Measurements from ENCODE around the gene SGMS2. TPM values are rescaled to one million over a fixed set of nuclear protein-coding genes. Genes with fewer than 3 reads are reported as not detected.

Gene SGMS2
- total and polyA plus RNA-seq, 4 donors, result 7.3 to 41.7 (median 14.1) TPM

DNA sequence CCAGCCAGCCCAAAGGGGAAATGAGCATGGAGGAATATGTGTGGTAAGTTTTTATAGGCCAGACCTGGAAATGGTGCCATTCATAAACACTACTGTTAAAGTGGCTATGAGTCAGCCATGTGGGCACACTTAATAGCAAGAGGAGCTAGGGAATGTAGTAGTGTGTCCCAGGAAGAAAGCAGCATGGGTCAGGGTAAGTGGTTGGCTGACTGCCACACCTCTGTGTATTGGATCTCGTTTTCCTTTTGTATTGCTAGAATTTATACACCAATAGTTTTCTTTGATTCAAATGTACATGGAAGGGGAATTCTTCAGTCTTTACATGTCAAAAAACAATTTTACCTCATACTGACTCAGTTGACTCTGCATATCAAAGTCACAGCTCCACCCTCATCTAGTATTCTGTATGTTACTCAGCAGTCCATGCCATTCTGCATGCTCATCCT, 22.9 kb upstream of the SGMS2 start:
- H3K27ac ChIP-seq (ENCODE audit: low read depth in 1 of 2, low read length in 2 of 2), result no peak overlapping the region
- H3K4me3 ChIP-seq (ENCODE audit: low read depth in 1 of 3, low read length in 3 of 3), result no peak overlapping the region
- H3K9me3 ChIP-seq (ENCODE audit: control insufficient read depth in 4 of 4, low read length in 3 of 4), result no peaks in the 10 kb centered on the region
- H3K36me3 ChIP-seq (ENCODE audit: control insufficient read depth in 4 of 4, insufficient read depth in 3 of 4, low read depth in 1 of 4, low read length in 3 of 4), result no peaks in the 10 kb centered on the region
- 81% methylated on average over 1 of the region's 1 CpG for WGBS
- no peak for DNase-seq (ENCODE audit: low spot score)
- no peak overlapping the region for H3K9ac ChIP-seq (ENCODE audit: low read depth in 1 of 2, low read length in 2 of 2)
- TF ChIP-seq RAD21 (IDR thresholded peaks at IDR 0.05) (no peak), CTCF (IDR thresholded peaks at IDR 0.05; ENCODE audit: low read depth, low read length, missing input control) (no peak), NR2F2 (IDR thresholded peaks at IDR 0.05) (no peak), RXRA (IDR thresholded peaks at IDR 0.05) (no peak), MAX (IDR thresholded peaks at IDR 0.05) (no peak), FOXA1 (IDR thresholded peaks at IDR 0.05) (no peak), TAF1 (conservative IDR thresholded peaks at IDR 0.05) (no peak), FOXA2 (IDR thresholded peaks at IDR 0.05) (no peak)
- no peaks in the 10 kb centered on the region for H3K4me1 ChIP-seq (ENCODE audit: control insufficient read depth in 4 of 4, insufficient read depth in 4 of 4, low read length in 3 of 4)
- no peaks in the 10 kb centered on the region for H3K27me3 ChIP-seq (ENCODE audit: control insufficient read depth in 4 of 4, insufficient read depth in 4 of 4, low read length in 3 of 4)

- H3K9me3 ChIP-seq (ENCODE audit: control insufficient read depth in 4 of 4, low read length in 3 of 4), result no peaks in the 10 kb centered on the region
- H3K27me3 ChIP-seq (ENCODE audit: control insufficient read depth in 4 of 4, insufficient read depth in 4 of 4, low read length in 3 of 4), result peaks cover 0 to 2% (median 0%) of the 10 kb centered on the region in 4 donors
- 70% methylated on average over 3 of the region's 3 CpGs for WGBS
- H3K4me3 ChIP-seq (ENCODE audit: low read depth in 1 of 3, low read length in 3 of 3), result no peak overlapping the region
- TF ChIP-seq HNF4A (conservative IDR thresholded peaks at IDR 0.05), result no peak
- peaks cover 0 to 6% (median 4%) of the 10 kb centered on the region in 4 donors for H3K4me1 ChIP-seq (ENCODE audit: control insufficient read depth in 4 of 4, insufficient read depth in 4 of 4, low read length in 3 of 4)
- H3K9ac ChIP-seq (ENCODE audit: low read depth in 1 of 2, low read length in 2 of 2), result no peak overlapping the region
- no peaks in the 10 kb centered on the region for H3K36me3 ChIP-seq (ENCODE audit: control insufficient read depth in 4 of 4, insufficient read depth in 3 of 4, low read depth in 1 of 4, low read length in 3 of 4)
- no peak for DNase-seq (ENCODE audit: low spot score)
- no peak overlapping the region for H3K27ac ChIP-seq (ENCODE audit: low read depth in 1 of 2, low read length in 2 of 2)
Observed at GRCh38 chr4:107804956-107805355, 19.8 kb upstream of the SGMS2 start.

DNA sequence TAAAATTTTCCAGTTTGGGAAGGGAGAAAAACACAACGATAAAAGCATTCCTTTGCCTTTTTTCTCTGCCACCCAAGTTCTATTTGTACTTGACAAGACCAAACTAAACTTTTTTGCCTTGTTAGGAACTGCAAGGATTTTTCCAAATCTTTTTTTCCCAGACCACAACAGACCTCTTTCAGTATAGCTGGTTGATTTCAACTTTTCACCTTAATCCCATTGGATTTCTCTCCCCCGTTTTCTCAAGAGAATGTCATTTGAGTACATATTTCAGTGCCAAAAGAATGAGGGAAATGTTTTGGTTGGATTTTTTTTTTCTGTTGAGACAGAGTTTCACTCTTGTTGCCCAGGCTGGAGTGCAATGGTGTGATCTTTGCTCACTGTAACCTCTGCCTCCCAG, 18.5 kb upstream of the SGMS2 start:
- no peak for DNase-seq (ENCODE audit: low spot score)
- Histone ChIP-seq H3K27me3 (ENCODE audit: control insufficient read depth in 4 of 4, insufficient read depth in 4 of 4, low read length in 3 of 4) (peaks cover 0 to 2% (median 0%) of the 10 kb centered on the region in 4 donors), H3K4me1 (ENCODE audit: control insufficient read depth in 4 of 4, insufficient read depth in 4 of 4, low read length in 3 of 4) (peaks cover 0 to 6% (median 4%) of the 10 kb centered on the region in 4 donors), H3K36me3 (ENCODE audit: control insufficient read depth in 4 of 4, insufficient read depth in 3 of 4, low read depth in 1 of 4, low read length in 3 of 4) (no peaks in the 10 kb centered on the region), H3K4me3 (ENCODE audit: low read depth in 1 of 3, low read length in 3 of 3) (no peak overlapping the region), H3K9me3 (ENCODE audit: control insufficient read depth in 4 of 4, low read length in 3 of 4) (no peaks in the 10 kb centered on the region), H3K27ac (ENCODE audit: low read depth in 1 of 2, low read length in 2 of 2) (no peak overlapping the region), H3K9ac (ENCODE audit: low read depth in 1 of 2, low read length in 2 of 2) (no peak overlapping the region)
- 87% methylated on average over 2 of the region's 2 CpGs for WGBS
- TF ChIP-seq YY1 (IDR thresholded peaks at IDR 0.05) (no peak), RXRA (IDR thresholded peaks at IDR 0.05) (no peak), SP1 (IDR thresholded peaks at IDR 0.05) (no peak), JUND (IDR thresholded peaks at IDR 0.05) (no peak), HNF4A (conservative IDR thresholded peaks at IDR 0.05) (no peak), RAD21 (IDR thresholded peaks at IDR 0.05) (no peak)
- TF ChIP-seq, protein P1, sequence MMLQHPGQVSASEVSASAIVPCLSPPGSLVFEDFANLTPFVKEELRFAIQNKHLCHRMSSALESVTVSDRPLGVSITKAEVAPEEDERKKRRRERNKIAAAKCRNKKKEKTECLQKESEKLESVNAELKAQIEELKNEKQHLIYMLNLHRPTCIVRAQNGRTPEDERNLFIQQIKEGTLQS (IDR thresholded peaks at IDR 0.05), result no peak

- H3K9ac ChIP-seq (ENCODE audit: low read depth in 1 of 2, low read length in 2 of 2), result no peak overlapping the region
- no peak overlapping the region for H3K27ac ChIP-seq (ENCODE audit: low read depth in 1 of 2, low read length in 2 of 2)
- no peaks in the 10 kb centered on the region for H3K9me3 ChIP-seq (ENCODE audit: control insufficient read depth in 4 of 4, low read length in 3 of 4)
- H3K4me1 ChIP-seq (ENCODE audit: control insufficient read depth in 4 of 4, insufficient read depth in 4 of 4, low read length in 3 of 4), result peaks cover 0 to 6% (median 4%) of the 10 kb centered on the region in 4 donors
- no peaks in the 10 kb centered on the region for H3K36me3 ChIP-seq (ENCODE audit: control insufficient read depth in 4 of 4, insufficient read depth in 3 of 4, low read depth in 1 of 4, low read length in 3 of 4)
- DNase-seq (ENCODE audit: low spot score), result no peak
- H3K4me3 ChIP-seq (ENCODE audit: low read depth in 1 of 3, low read length in 3 of 3), result no peak overlapping the region
- H3K27me3 ChIP-seq (ENCODE audit: control insufficient read depth in 4 of 4, insufficient read depth in 4 of 4, low read length in 3 of 4), result peaks cover 0 to 2% (median 0%) of the 10 kb centered on the region in 4 donors
- WGBS, result 57% methylated on average over 4 of the region's 4 CpGs
- TF ChIP-seq FOXA2 (IDR thresholded peaks at IDR 0.05) (no peak), JUND (IDR thresholded peaks at IDR 0.05) (no peak), HNF4A (conservative IDR thresholded peaks at IDR 0.05) (no peak), GABPA (IDR thresholded peaks at IDR 0.05 in 1 of 2, conservative IDR thresholded peaks at IDR 0.05 in 1 of 2) (no peak), RXRA (IDR thresholded peaks at IDR 0.05) (no peak), FOXA1 (IDR thresholded peaks at IDR 0.05) (no peak), HNF4G (IDR thresholded peaks at IDR 0.05) (no peak)
- TF ChIP-seq, protein P2, sequence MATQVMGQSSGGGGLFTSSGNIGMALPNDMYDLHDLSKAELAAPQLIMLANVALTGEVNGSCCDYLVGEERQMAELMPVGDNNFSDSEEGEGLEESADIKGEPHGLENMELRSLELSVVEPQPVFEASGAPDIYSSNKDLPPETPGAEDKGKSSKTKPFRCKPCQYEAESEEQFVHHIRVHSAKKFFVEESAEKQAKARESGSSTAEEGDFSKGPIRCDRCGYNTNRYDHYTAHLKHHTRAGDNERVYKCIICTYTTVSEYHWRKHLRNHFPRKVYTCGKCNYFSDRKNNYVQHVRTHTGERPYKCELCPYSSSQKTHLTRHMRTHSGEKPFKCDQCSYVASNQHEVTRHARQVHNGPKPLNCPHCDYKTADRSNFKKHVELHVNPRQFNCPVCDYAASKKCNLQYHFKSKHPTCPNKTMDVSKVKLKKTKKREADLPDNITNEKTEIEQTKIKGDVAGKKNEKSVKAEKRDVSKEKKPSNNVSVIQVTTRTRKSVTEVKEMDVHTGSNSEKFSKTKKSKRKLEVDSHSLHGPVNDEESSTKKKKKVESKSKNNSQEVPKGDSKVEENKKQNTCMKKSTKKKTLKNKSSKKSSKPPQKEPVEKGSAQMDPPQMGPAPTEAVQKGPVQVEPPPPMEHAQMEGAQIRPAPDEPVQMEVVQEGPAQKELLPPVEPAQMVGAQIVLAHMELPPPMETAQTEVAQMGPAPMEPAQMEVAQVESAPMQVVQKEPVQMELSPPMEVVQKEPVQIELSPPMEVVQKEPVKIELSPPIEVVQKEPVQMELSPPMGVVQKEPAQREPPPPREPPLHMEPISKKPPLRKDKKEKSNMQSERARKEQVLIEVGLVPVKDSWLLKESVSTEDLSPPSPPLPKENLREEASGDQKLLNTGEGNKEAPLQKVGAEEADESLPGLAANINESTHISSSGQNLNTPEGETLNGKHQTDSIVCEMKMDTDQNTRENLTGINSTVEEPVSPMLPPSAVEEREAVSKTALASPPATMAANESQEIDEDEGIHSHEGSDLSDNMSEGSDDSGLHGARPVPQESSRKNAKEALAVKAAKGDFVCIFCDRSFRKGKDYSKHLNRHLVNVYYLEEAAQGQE (IDR thresholded peaks at IDR 0.05), result no peak
- TF ChIP-seq, protein P1 (IDR thresholded peaks at IDR 0.05), result no peak
Observed at GRCh38 chr4:107808572-107808971, 16.2 kb upstream of the SGMS2 start.
